Mesenchymal stem cell (in vitro differentiated cells and primary cell): ENCODE measurements around the gene SCP2D1.

Experiments
- DNase-seq: peaks from one replicate; pipeline ENCODE4 v3.0.0-alpha.2; 2013
- H2AFZ ChIP-seq: one replicate; pipeline ENCODE4 v1.6.1; 2013; ENCODE audit warnings: low read depth, mild to moderate bottlenecking, control low read depth, inconsistent platforms, low read length, moderate library complexity
- H2AK5ac ChIP-seq: 2 replicates; pipeline ENCODE4 v1.6.1; 2013; ENCODE audit warnings: low read length, moderate library complexity, mild to moderate bottlenecking, inconsistent platforms; ENCODE audit not compliant: severe bottlenecking
- H2BK120ac ChIP-seq: one replicate; pipeline ENCODE4 v1.6.1; 2013; ENCODE audit warnings: low read depth, mild to moderate bottlenecking, inconsistent platforms, low read length, moderate library complexity
- H2BK12ac ChIP-seq, 2 experiments: one replicate each; pipeline ENCODE4 v1.6.1; 2013; ENCODE audit warnings: inconsistent platforms in 2 of 2, low read length in 2 of 2, mild to moderate bottlenecking in 2 of 2, moderate library complexity in 2 of 2, control low read depth in 1 of 2
- H2BK15ac ChIP-seq: one replicate; pipeline ENCODE4 v1.6.1; 2013; ENCODE audit warnings: mild to moderate bottlenecking, low read depth, inconsistent platforms; ENCODE audit not compliant: poor library complexity, severe bottlenecking
- H2BK5ac ChIP-seq: 2 replicates; pipeline ENCODE4 v1.6.1; 2013; ENCODE audit warnings: low read depth, mild to moderate bottlenecking, low read length, control low read depth, inconsistent platforms; ENCODE audit not compliant: poor library complexity, severe bottlenecking
- H3K14ac ChIP-seq, 2 experiments: one replicate each; pipeline ENCODE4 v1.6.1; 2013; ENCODE audit warnings: inconsistent platforms in 2 of 2, low read length in 2 of 2, control low read depth in 1 of 2, mild to moderate bottlenecking in 1 of 2, moderate library complexity in 1 of 2
- H3K18ac ChIP-seq, 2 experiments: one replicate each; pipeline ENCODE4 v1.6.1; 2013; ENCODE audit warnings: inconsistent platforms in 2 of 2, low read length in 2 of 2, control low read depth in 1 of 2, low read depth in 1 of 2, mild to moderate bottlenecking in 1 of 2
- H3K23ac ChIP-seq, 2 experiments: one replicate each; pipeline ENCODE4 v1.6.1; 2013; ENCODE audit warnings: inconsistent platforms in 2 of 2, low read length in 2 of 2, mild to moderate bottlenecking in 2 of 2, moderate library complexity in 2 of 2, control low read depth in 1 of 2
- H3K27ac ChIP-seq: 2 replicates; pipeline ENCODE4 v1.5.1; 2013; ENCODE audit warnings: mild to moderate bottlenecking, moderate library complexity, low read length, control low read depth, inconsistent platforms; ENCODE audit not compliant: poor library complexity, severe bottlenecking
- H3K27me3 ChIP-seq, 2 experiments: 2 replicates each; pipeline versions ENCODE4 v1.6.1 to v1.7.0; 2013; ENCODE audit warnings: low read length in 2 of 2, mild to moderate bottlenecking in 2 of 2, moderate library complexity in 2 of 2, control low read depth in 1 of 2, inconsistent platforms in 1 of 2; ENCODE audit not compliant: control insufficient read depth in 1 of 2, insufficient read depth in 1 of 2
- H3K36me3 ChIP-seq, 2 experiments: 2 replicates each; pipeline versions ENCODE4 v1.6.1 to v1.7.0; 2013; ENCODE audit warnings: low read length in 2 of 2, control low read depth in 1 of 2, inconsistent platforms in 1 of 2, low read depth in 1 of 2, mild to moderate bottlenecking in 1 of 2; ENCODE audit not compliant: insufficient read depth in 2 of 2, control insufficient read depth in 1 of 2
- H3K4ac ChIP-seq, 2 experiments: one replicate each; pipeline ENCODE4 v1.6.1; 2013; ENCODE audit warnings: inconsistent platforms in 2 of 2, low read length in 2 of 2, mild to moderate bottlenecking in 2 of 2, moderate library complexity in 2 of 2, control low read depth in 1 of 2, low read depth in 1 of 2
- H3K4me1 ChIP-seq: 2 replicates; pipeline ENCODE4 v1.6.1; 2013; ENCODE audit warnings: low read depth, low read length, control low read depth; ENCODE audit not compliant: control insufficient read depth, insufficient read depth
- H3K4me2 ChIP-seq: 2 replicates; pipeline ENCODE4 v1.6.1; 2013; ENCODE audit warnings: low read length, mild to moderate bottlenecking, inconsistent platforms; ENCODE audit not compliant: poor library complexity, severe bottlenecking
- H3K4me3 ChIP-seq, 2 experiments: 2 replicates each; pipeline versions ENCODE4 v1.5.1 to v1.7.0; 2013; ENCODE audit warnings: low read length in 2 of 2, mild to moderate bottlenecking in 2 of 2, control low read depth in 1 of 2, low read depth in 1 of 2; ENCODE audit not compliant: insufficient read depth in 1 of 2
- H3K79me1 ChIP-seq: replicated peaks from 2 replicates; pipeline ENCODE4 v1.6.1; 2013; ENCODE audit warnings: mild to moderate bottlenecking, control low read depth, low read length, inconsistent platforms; ENCODE audit not compliant: poor library complexity, severe bottlenecking
- H3K9ac ChIP-seq: 2 replicates; pipeline ENCODE4 v1.7.0; 2013; ENCODE audit warnings: mild to moderate bottlenecking, low read length, moderate library complexity
- H3K9me3 ChIP-seq: 2 replicates; pipeline ENCODE4 v1.7.0; 2013; ENCODE audit warnings: mild to moderate bottlenecking, low read length; ENCODE audit not compliant: control insufficient read depth
- H4K8ac ChIP-seq: one replicate; pipeline ENCODE4 v1.6.1; 2013; ENCODE audit warnings: inconsistent platforms, mild to moderate bottlenecking, low read length, moderate library complexity
- H4K91ac ChIP-seq: one replicate; pipeline ENCODE4 v1.6.1; 2013; ENCODE audit warnings: mild to moderate bottlenecking, low read length, inconsistent platforms
- WGBS: methylation state at CpG from one replicate; pipeline ENCODE4 v1.1.7; 2013; ENCODE audit warnings: mixed read lengths; 5-methylcytosine and 5-hydroxymethylcytosine counted together

SCP2D1 gene

GRCh38 chr20:18775633-18776032 lies 38.0 kb upstream of the SCP2D1 start:
- no peak overlapping the region for H3K18ac ChIP-seq
- no peak overlapping the region for H3K4me3 ChIP-seq
- no peak overlapping the region for H2BK15ac ChIP-seq
- no peak overlapping the region for H3K4me2 ChIP-seq
- no peaks in the 10 kb centered on the region for H3K4me1 ChIP-seq
- no peak overlapping the region for H3K27ac ChIP-seq
- H2BK5ac ChIP-seq = no peak overlapping the region
- H2BK120ac ChIP-seq = no peak overlapping the region
- no peak for DNase-seq
- no peaks in the 10 kb centered on the region for H3K79me1 ChIP-seq
- no peaks in the 10 kb centered on the region for H3K9me3 ChIP-seq
- 77% methylated on average over 5 of the region's 5 CpGs for WGBS
- no peaks in the 10 kb centered on the region for H3K27me3 ChIP-seq
- H3K14ac ChIP-seq = no peak overlapping the region
- H3K4ac ChIP-seq = no peak overlapping the region
- H2BK12ac ChIP-seq = no peak overlapping the region
- H4K91ac ChIP-seq = no peak overlapping the region
- no peak overlapping the region for H2AFZ ChIP-seq
- no peak overlapping the region for H2AK5ac ChIP-seq
- no peak overlapping the region for H4K8ac ChIP-seq
- H3K36me3 ChIP-seq = no peaks in the 10 kb centered on the region
- H3K9ac ChIP-seq = no peak overlapping the region
- no peak overlapping the region for H3K23ac ChIP-seq

- WGBS = 19% methylated on average over 8 of the region's 10 CpGs
- H2BK5ac ChIP-seq = no peak overlapping the region
- no peak for DNase-seq
Observed at GRCh38 chr20:18778690-18779392, 34.7 kb upstream of the SCP2D1 start.

GRCh38 chr20:18780385-18781130 lies 33.0 kb upstream of the SCP2D1 start:
- Histone ChIP-seq H2BK120ac (no peak overlapping the region), H2AFZ (no peak overlapping the region), H4K8ac (no peak overlapping the region), H2AK5ac (no peak overlapping the region), H3K23ac (no peak overlapping the region), H3K9ac (no peak overlapping the region), H3K27ac (no peak overlapping the region), H3K9me3 (no peaks in the 10 kb centered on the region), H3K36me3 (no peaks in the 10 kb centered on the region), H3K4me3 (no peak overlapping the region), H3K4me1 (no peaks in the 10 kb centered on the region), H3K79me1 (no peaks in the 10 kb centered on the region), H2BK5ac (no peak overlapping the region), H3K18ac (no peak overlapping the region), H3K4ac (no peak overlapping the region), H2BK15ac (no peak overlapping the region), H3K27me3 (no peaks in the 10 kb centered on the region), H2BK12ac (no peak overlapping the region), H4K91ac (no peak overlapping the region), H3K14ac (no peak overlapping the region), H3K4me2 (no peak overlapping the region)
- DNase-seq = no peak
- WGBS = 90% methylated on average over 8 of the region's 9 CpGs

More at GRCh38 chr20:18778690-18779392, 34.7 kb upstream of the SCP2D1 start:
- Histone ChIP-seq H3K79me1 (no peaks in the 10 kb centered on the region), H3K4ac (no peak overlapping the region), H3K4me1 (no peaks in the 10 kb centered on the region), H2BK12ac (no peak overlapping the region), H3K27me3 (no peaks in the 10 kb centered on the region), H3K27ac (no peak overlapping the region), H2AFZ (no peak overlapping the region), H2BK15ac (no peak overlapping the region), H2AK5ac (no peak overlapping the region), H3K9ac (no peak overlapping the region), H2BK120ac (no peak overlapping the region), H3K9me3 (no peaks in the 10 kb centered on the region), H3K23ac (no peak overlapping the region), H3K18ac (no peak overlapping the region), H4K91ac (no peak overlapping the region), H3K14ac (peak overlapping the region in 1 of 2 experiments; percentile 18), H3K4me2 (no peak overlapping the region), H3K36me3 (no peaks in the 10 kb centered on the region), H3K4me3 (no peak overlapping the region), H4K8ac (no peak overlapping the region)

- Histone ChIP-seq H2BK120ac (no peak overlapping the region), H3K4ac (no peak overlapping the region), H2AFZ (no peak overlapping the region), H3K18ac (no peak overlapping the region), H3K9me3 (no peaks in the 10 kb centered on the region), H4K91ac (no peak overlapping the region), H2BK15ac (no peak overlapping the region), H3K23ac (no peak overlapping the region), H3K27ac (no peak overlapping the region), H3K4me1 (no peaks in the 10 kb centered on the region), H2BK12ac (no peak overlapping the region), H2BK5ac (no peak overlapping the region), H3K27me3 (no peaks in the 10 kb centered on the region), H3K4me3 (no peak overlapping the region), H2AK5ac (no peak overlapping the region), H3K14ac (no peak overlapping the region), H4K8ac (no peak overlapping the region), H3K79me1 (no peaks in the 10 kb centered on the region), H3K4me2 (no peak overlapping the region), H3K36me3 (no peaks in the 10 kb centered on the region), H3K9ac (no peak overlapping the region)
- 63% methylated on average over 3 of the region's 3 CpGs for WGBS
- DNase-seq = no peak
Observed at GRCh38 chr20:18781509-18781908, 32.1 kb upstream of the SCP2D1 start.
